GM12878 (cell line): Measurements from ENCODE around the gene PRELID2. TPM values are rescaled to one million over a fixed set of nuclear protein-coding genes. Genes with fewer than 3 reads are reported as not detected.
"Not testable (repeated sequence)": the region's sequence is repeated elsewhere in the genome, so short reads cannot be mapped to it uniquely, and the experiment has no call there.

Source experiments
- ATAC-seq: fragments of 200-7000 bp; cut with Tn5 transposase; 3 replicates; pipeline ENCODE4 v1.9.1; 2020; ENCODE audit warnings: mild to moderate bottlenecking, moderate library complexity
- BruUV-seq: library from RNA; stranded (reverse); fragments of 400-500 nt; replicated peaks from 2 replicates; lab custom pipeline; 2021; lab: Mats Ljungman, UMichigan
- CTCF ChIA-PET: fragments of 300-600 bp; sonication (Branson Sonifier 250); formaldehyde crosslinking; extraction: SDS; loops from one replicate; lab custom pipeline; 2021; ENCODE audit warnings: inconsistent platforms; lab: Yijun Ruan, JAX
- POLR2A ChIA-PET: fragments of 350-600 bp; formaldehyde crosslinking; extraction: SDS; loops from one replicate; lab custom pipeline; 2021; ENCODE audit warnings: inconsistent platforms; lab: Charles Lee
- RAD21 ChIA-PET: fragments of 300-600 bp; sonication (Branson Sonifier 250); formaldehyde crosslinking; loops from one replicate; lab custom pipeline; 2023; ENCODE audit warnings: antibody characterized with exemption; ENCODE audit not compliant: unreplicated experiment; lab: Charles Lee
- SMC1A ChIA-PET: fragments of 300-600 bp; sonication (Branson Sonifier 250); formaldehyde crosslinking; loops from one replicate; lab custom pipeline; 2023; ENCODE audit not compliant: unreplicated experiment, uncharacterized antibody; lab: Charles Lee
- DNase-seq: peaks from one replicate; pipeline ENCODE4 v3.0.0-alpha.2; 2011; ENCODE audit warnings: low read depth, low spot score
- FAIRE-seq: peaks from 3 replicates; lab custom pipeline; 2011; peaks lifted over from hg19 to GRCh38; lab: Jason Lieb, UNC
- H2AFZ ChIP-seq: 2 replicates; pipeline ENCODE4 v1.6.0; 2011; ENCODE audit warnings: low read depth, low read length, control low read depth; ENCODE audit not compliant: control insufficient read depth
- H3K27ac ChIP-seq: 2 replicates; pipeline ENCODE4 v1.5.1; 2011; ENCODE audit warnings: control low read depth; ENCODE audit not compliant: control insufficient read depth, insufficient read depth
- H3K27me3 ChIP-seq, 2 experiments: replicated peaks in 1 of 2; 2 replicates each; pipeline versions ENCODE4 v1.6.0 to v1.6.1; 2011; ENCODE audit warnings: low read length in 1 of 2; ENCODE audit not compliant: control insufficient read depth in 2 of 2, insufficient read depth in 2 of 2
- H3K36me3 ChIP-seq, 2 experiments: 2 replicates each; pipeline ENCODE4 v1.5.1; 2011; ENCODE audit warnings: low read length in 1 of 2; ENCODE audit not compliant: control insufficient read depth in 2 of 2, insufficient read depth in 2 of 2
- H3K4me1 ChIP-seq: 2 replicates; pipeline ENCODE4 v1.6.1; 2011; ENCODE audit warnings: mild to moderate bottlenecking, low read length, moderate library complexity, mixed read lengths; ENCODE audit not compliant: control insufficient read depth, insufficient read depth
- H3K4me2 ChIP-seq: 2 replicates; pipeline ENCODE4 v1.6.0; 2011; ENCODE audit warnings: control low read depth; ENCODE audit not compliant: control insufficient read depth, insufficient read depth
- H3K4me3 ChIP-seq: fragments of 200-600 bp; sonication (generic); 2 replicates; pipeline ENCODE4 v1.5.1; 2016
- H3K79me2 ChIP-seq: 2 replicates; pipeline ENCODE4 v1.6.0; 2011; ENCODE audit warnings: low read length; ENCODE audit not compliant: control insufficient read depth, insufficient read depth
- H3K9ac ChIP-seq: 2 replicates; pipeline ENCODE4 v1.8.0; 2011; ENCODE audit warnings: low read length, control low read depth, mixed read lengths; ENCODE audit not compliant: control insufficient read depth, insufficient read depth
- H3K9me3 ChIP-seq: replicated peaks from 3 replicates; pipeline ENCODE4 v1.5.1; 2011; ENCODE audit warnings: mild to moderate bottlenecking, low read length; ENCODE audit not compliant: control insufficient read depth, insufficient read depth
- H4K20me1 ChIP-seq: 2 replicates; pipeline ENCODE4 v1.6.0; 2011; ENCODE audit not compliant: control insufficient read depth, insufficient read depth
- ATF7 ChIP-seq: fragments of 450-650 bp; IDR thresholded peaks from 2 replicates; pipeline ENCODE4 v1.6.1; 2016; ENCODE audit warnings: low read depth, mild to moderate bottlenecking
- CBX3 ChIP-seq: fragments of 200-600 bp; sonication (generic); IDR thresholded peaks from 2 replicates; pipeline ENCODE4 v1.6.1; 2016; ENCODE audit warnings: low read depth, borderline replicate concordance
- CEBPZ ChIP-seq: fragments of 150-350 bp; IDR thresholded peaks from 2 replicates; pipeline ENCODE4 v1.6.1; 2016; ENCODE audit warnings: low read depth, low read length
- MEF2A ChIP-seq: IDR thresholded peaks from 2 replicates; pipeline ENCODE4 v1.6.1; 2011; ENCODE audit warnings: low read depth, mild to moderate bottlenecking, low read length, moderate library complexity; ENCODE audit not compliant: insufficient read depth
- MTA3 ChIP-seq: IDR thresholded peaks from 2 replicates; pipeline ENCODE4 v1.6.1; 2012; ENCODE audit warnings: low read length, inconsistent platforms, borderline replicate concordance
- MXI1 ChIP-seq: fragments of 150-350 bp; IDR thresholded peaks from 2 replicates; pipeline ENCODE4 v1.6.1; 2011; ENCODE audit warnings: low read depth, mild to moderate bottlenecking, inconsistent platforms, low read length, improper control_type of control experiment
- NFYB ChIP-seq: IDR thresholded peaks from 2 replicates; pipeline ENCODE4 v1.6.1; 2011; ENCODE audit warnings: low read depth, mild to moderate bottlenecking, low read length, improper control_type of control experiment, moderate library complexity; ENCODE audit not compliant: insufficient read depth
- NRF1 ChIP-seq: conservative IDR thresholded peaks from 2 replicates; pipeline ENCODE4 v1.6.1; 2011; ENCODE audit warnings: mild to moderate bottlenecking, low read depth, low read length, improper control_type of control experiment
- ZBTB33 ChIP-seq: fragments of 450-650 bp; IDR thresholded peaks from 2 replicates; pipeline ENCODE4 v1.6.1; 2017; ENCODE audit warnings: mild to moderate bottlenecking
- ZNF207 ChIP-seq: fragments of 450-650 bp; IDR thresholded peaks from 2 replicates; pipeline ENCODE4 v1.6.1; 2014; ENCODE audit warnings: antibody characterized with exemption, mild to moderate bottlenecking, borderline replicate concordance
- WGBS: methylation state at CpG from one replicate; pipeline ENCODE4 v1.1.6; 2016; ENCODE audit warnings: low lambda C conversion rate; ENCODE audit not compliant: insufficient replicate concordance, insufficient coverage; ENCODE audit errors: missing lambda C conversion rate; 5-methylcytosine and 5-hydroxymethylcytosine counted together
- in situ Hi-C: fragments of 300-500 bp; cut with MboI; formaldehyde crosslinking; loops from 9 replicates; pipeline ENCODE4 v1.14.3; 2018; ENCODE audit warnings: mixed read lengths
- intact Hi-C: fragments of 100-400 bp; cut with micrococcal nuclease; formaldehyde crosslinking; loops from one replicate; pipeline ENCODE4 v1.14.2; 2022; ENCODE audit not compliant: unreplicated experiment
- polyA plus RNA-seq, 11 experiments: library from polyadenylated mRNA; depleted of rRNA in 4 of 11; unstranded in 6 of 11; stranded (reverse) in 5 of 11; fragments of >200 nt; fragmentation: Nextera tagmentation in 4 of 11; fragmentation: Illumina TruSeq in 1 of 11; extraction: Ambion mirVana in 4 of 11; extraction: Trizol in 1 of 11; gene quantifications; 1 replicate in 1 of 11; 2 replicates in 10 of 11; pipeline versions ENCODE4 v1.2.1 to v1.2.3, GENCODE V29; 2011 to 2016; ENCODE audit warnings: inconsistent platforms in 2 of 11, missing spikeins in 2 of 11, low read depth in 1 of 11
- total RNA-seq, 4 experiments: library from RNA; depleted of rRNA in 3 of 4; stranded (reverse); fragments of >200 nt in 3 of 4; fragmentation: Illumina TruSeq in 1 of 4; extraction: Trizol in 1 of 4; gene quantifications; 2 replicates each; pipeline versions ENCODE4 v1.2.1 to v1.2.3, GENCODE V29; 2013 to 2021

The PRELID2 gene
- total and polyA plus RNA-seq, 10 of the 15 experiments (the other 5 are each of a cell fraction or from before 2014, with no cell fraction given) = 0.07 to 0.31 (median 0.13) TPM; not detected in 5

GRCh38 chr5:145867806-145868205 is 32.7 kb upstream of the PRELID2 start:
- ChIA-PET RAD21 (no interaction called here), CTCF (no interaction called here), POLR2A (no interaction called here), SMC1A (no interaction called here)
- 0% methylated on average over 1 of the region's 1 CpG for WGBS
- no peaks in the 10 kb centered on the region for H3K4me1 ChIP-seq
- H4K20me1 ChIP-seq = no peaks in the 10 kb centered on the region
- no peak overlapping the region for H2AFZ ChIP-seq
- H3K4me3 ChIP-seq = no peak overlapping the region
- in situ Hi-C loops (no loop called here), intact Hi-C loops (no loop called here)
- H3K27ac ChIP-seq = no peak overlapping the region
- TF ChIP-seq NFYB (no peak), NRF1 (no peak), MEF2A (no peak), MXI1 (no peak), MTA3 (no peak), CBX3 (no peak), CEBPZ (no peak), ATF7 (no peak), ZNF207 (no peak), ZBTB33 (no peak)
- no peaks in the 10 kb centered on the region for H3K36me3 ChIP-seq
- FAIRE-seq (no peak), DNase-seq (no peak), ATAC-seq (no peak)
- H3K9ac ChIP-seq = no peak overlapping the region
- H3K27me3 ChIP-seq = no peaks in the 10 kb centered on the region; a peak in 1 of 4 replicates
- H3K4me2 ChIP-seq = no peak overlapping the region
- no TSS peak for BruUV-seq
- H3K9me3 ChIP-seq = no peaks in the 10 kb centered on the region
- no peaks in the 10 kb centered on the region for H3K79me2 ChIP-seq

- ATAC-seq, H3K79me2 ChIP-seq, FAIRE-seq, in situ Hi-C loops, BruUV-seq, H3K36me3 ChIP-seq, H3K27ac ChIP-seq, H3K9me3 ChIP-seq, RAD21 ChIA-PET, H3K4me2 ChIP-seq, H3K4me3 ChIP-seq, H2AFZ ChIP-seq, H4K20me1 ChIP-seq, intact Hi-C loops, H3K4me1 ChIP-seq, POLR2A ChIA-PET, SMC1A ChIA-PET, DNase-seq, H3K9ac ChIP-seq, H3K27me3 ChIP-seq, CTCF ChIA-PET: not testable (repeated sequence)
- WGBS = 8% methylated on average over 2 of the region's 2 CpGs
Observed at GRCh38 chr5:145864432-145864831, 29.3 kb upstream of the PRELID2 start.
